Activated CD4-positive, CD25-positive, alpha-beta regulatory T cell treated with anti-CD3 and anti-CD28 coated beads, Interleukin-2, amount 50 U/mL, for 72 hours (primary cell): ENCODE measurements around the gene ARHGAP24.
"Not testable (repeated sequence)": the region's sequence is repeated elsewhere in the genome, so short reads cannot be mapped to it uniquely, and the experiment has no call there.

Experiments
- DNase-seq: peaks from one replicate; pipeline ENCODE4 v3.0.0; 2021

ARHGAP24 gene

DNA sequence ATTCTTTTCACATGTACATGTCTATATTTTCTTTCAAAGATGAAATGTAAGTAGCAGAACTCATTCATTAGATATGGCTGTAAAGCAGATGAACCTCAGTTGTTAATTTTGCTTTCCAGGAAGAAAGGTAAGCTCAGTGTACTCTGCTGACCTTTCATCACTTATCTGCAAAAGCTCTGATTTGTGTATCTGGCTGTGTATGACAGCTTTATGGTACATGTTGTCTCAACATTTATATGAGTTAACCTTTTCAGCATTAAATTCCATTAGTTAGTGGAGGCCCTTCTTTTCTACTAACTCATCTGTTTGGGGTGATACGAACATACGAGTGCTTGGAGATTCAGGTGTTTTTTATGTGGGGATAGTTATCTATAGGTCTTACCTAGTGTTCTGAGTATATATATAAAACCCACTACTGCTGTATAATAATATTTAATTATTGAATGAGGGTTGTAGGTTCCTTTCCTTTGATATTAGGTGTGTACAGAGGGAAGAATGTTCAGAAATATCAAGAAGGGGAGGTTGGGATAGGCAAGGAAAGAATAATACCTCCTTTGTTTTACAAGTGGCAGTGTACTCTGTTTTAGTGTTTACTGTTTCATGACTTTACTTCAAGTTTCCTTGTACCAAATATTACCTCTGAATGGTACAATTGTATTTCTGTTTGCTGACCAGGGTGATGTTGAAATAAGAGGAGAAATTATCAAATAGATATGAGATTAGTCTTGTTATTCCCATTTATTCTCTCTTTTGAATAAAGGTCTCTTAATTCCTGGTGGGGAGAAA is 395.5 kb downstream of the ARHGAP24 start:
- DNase-seq, result no peak

DNA sequence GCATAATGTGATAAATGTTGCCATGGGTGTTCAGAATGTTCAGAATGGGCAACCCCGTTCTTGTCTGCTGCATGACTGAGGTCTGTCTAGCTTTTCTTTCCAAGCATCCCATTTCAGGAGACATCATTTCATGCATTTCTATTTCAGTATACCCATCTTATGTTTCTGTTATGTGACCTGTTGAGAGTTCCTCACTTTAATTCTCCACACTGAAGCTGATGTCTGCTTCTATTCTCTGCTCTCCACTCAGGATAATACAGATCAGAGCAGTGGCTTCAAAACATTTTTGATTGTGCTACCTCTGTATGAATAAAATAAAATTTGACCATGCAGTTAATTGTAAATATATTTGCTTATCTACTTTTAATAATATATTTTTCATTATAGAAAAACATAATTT is 398.6 kb downstream of the ARHGAP24 start:
- no peak for DNase-seq

DNA sequence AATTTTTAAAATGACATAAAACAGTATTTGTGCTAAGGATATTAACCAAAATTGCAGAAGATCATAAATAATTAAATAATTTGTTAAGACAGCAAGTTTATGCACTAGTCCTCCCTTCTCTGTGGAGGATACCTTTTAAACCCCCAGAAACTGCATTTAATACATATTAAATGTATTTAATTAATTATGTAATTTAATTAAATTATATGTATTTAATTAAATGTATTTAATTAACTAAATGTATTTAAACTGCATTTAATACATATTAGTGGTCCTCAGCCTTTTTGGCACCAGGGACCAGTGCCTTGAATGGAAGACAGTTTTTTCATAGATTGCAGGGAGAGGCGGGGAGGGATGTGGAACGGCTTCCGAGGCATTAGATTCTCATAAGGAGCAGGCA is 404.6 kb downstream of the ARHGAP24 start:
- DNase-seq, result no peak

DNA sequence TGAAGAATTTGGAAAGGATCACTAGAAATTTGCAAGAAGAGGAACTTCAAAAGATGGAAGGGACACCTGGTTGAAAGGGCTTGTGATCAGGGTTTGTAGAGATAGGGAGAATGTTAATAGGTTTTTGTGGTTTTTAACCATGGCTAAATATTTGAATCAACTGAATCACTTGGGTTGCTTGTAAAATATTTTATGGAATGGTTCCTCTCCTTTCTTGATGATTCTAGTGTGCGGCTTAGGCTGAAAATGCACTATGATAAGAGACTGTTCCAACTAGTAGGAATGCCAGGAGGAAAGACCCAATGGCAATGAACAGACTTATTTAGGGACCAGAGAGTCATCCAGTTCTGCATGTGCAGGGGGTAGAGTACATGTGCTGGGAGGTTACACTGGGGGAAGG is 408.2 kb downstream of the ARHGAP24 start:
- no peak for DNase-seq

DNA sequence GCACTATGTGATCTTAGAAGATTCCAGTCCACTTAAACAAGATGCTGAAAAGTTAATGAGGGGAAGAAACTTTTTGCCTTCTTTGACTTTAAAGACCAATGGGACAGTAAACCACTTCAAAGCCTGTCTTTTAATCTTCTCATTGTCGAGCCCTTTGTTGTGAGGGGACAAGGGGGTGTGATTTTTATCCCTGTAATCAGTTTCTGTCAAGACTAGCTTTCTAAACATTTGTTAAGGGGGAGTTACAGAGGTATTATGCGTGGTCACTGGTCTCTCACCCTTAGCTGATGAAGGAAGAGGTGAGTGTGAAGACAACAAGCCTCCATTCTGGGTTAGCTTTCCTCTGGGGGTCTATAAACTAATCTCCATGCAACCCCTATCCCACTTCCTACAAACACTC is 409.3 kb downstream of the ARHGAP24 start:
- DNase-seq, result no peak

DNA sequence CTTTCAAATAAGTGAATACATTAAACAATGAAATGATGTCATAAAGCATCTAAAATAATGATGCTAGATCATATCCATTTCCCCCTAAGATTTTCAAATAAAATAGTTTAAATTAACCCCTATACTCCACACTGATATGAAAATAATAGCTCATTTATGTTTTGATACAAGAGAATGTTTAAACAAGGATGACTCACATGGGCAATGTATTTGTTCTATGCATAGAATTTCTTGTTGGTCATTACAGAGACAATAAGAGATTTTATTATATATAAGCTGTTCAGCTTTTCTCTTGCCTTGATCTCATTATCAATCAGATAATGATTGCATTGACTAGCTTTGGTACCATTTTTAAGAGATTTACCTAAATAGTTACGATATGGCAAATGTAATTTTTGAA is 411.7 kb downstream of the ARHGAP24 start:
- no peak for DNase-seq

DNA sequence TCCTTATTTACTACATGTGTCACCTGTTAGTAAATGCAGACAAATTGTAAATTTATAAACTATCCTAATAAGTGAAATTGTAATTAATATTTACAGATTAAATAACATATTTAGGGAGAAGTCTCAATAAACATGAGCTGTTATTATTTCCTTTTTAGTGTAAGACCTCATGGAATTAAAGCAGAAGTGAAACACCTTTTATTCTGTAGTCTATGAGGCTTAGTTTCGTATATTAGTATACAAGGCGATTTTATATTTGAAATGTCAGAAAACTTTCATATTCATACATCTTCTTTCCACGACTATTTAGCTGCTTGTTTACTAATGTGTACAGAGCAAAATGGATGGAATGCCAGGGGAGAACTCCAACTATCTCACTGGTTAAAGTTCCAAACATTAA is 414.4 kb downstream of the ARHGAP24 start:
- DNase-seq, result no peak

DNA sequence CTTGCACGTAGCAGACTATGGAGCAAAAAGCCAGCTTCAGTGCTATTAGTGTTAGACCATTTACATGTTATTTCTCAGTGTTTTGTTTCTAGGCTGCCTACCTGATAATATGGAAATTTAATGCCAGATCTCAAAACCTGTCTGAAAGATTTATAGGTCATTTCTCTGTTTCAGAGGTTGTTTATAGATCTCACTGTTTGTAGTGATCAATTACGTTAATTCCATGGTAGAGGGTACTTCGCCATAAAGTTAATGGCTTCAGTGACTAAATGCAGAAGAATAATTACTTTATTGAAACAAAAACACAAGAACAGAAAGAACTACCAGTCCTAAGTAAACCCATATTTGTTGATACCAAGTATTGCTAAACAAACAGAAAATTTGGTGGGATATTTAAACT is 420.8 kb downstream of the ARHGAP24 start:
- DNase-seq, result no peak

DNA sequence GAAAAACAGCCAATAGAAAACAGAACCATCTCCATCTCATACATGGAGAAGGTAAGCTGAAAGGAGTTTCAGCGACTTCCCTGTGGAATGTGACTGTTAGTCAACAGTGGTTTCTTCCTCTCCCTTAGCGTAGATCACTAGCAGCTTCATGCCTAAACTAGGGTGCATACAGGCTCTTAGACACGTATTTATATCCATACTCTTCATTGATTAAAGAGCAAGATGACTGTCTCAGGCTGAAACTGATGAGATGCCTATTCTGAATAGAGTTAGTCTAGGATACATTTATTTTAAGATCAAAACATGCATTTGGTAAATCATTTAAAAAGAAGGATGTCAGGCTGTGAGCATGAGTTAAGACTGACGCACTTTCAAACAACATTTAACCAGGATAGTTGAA is 423.3 kb downstream of the ARHGAP24 start:
- DNase-seq, result no peak

DNA sequence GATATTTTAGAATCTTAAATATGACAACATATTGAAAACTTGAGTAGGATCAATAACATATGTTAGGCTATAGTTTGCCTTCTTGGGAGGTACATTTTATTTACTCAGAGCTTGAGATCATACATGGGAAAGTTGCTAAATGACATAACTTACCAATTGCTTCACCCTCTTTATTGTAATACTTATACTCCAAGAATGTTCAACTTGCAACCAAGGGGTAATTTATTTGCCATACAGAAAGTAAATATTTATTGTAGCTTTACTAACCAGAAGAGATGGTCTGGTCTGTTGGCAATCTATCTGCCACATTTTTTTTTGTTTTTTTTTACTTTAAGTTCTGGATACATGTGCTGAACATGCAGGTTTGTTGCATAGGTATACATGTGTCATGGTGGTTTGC is 426.6 kb downstream of the ARHGAP24 start:
- no peak for DNase-seq

DNA sequence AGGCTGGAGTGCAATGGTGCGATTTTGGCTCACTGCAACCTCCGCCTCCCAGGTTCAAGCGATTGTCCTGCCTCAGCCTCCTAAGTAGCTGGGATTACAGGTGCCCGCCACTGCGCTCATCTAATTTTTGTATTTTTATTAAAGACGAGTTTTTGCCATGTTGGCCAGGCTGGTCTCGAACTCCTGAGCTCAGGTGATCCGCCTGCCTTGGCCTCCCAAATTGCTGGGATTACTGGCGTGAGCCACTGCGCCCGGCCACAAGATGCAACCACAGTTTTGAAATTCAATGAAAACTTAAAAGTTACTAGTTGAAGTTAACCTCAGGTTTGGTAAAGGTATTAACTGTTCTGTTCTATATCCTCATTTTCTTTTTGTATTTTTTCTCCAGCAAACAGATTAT is 427.7 kb downstream of the ARHGAP24 start:
- not testable (repeated sequence) for DNase-seq

DNA sequence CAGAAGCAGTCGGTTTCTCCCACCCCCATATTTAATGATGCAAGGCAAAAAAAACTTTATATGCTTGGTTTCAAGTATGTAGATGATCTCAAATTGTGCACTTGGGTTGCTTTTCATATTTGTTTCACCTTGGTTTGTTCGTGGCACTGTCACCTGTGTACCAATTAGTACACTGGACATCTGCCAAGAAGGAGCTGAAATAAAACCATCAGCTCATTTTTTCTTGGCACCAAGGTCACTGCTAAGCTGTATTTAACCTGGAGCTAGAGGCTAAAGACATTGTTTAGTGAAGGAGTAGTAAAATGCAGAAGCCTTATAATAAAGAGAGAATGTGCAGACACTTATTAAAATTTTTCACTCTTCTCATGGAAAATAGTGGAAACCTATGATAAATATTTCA is 430.8 kb downstream of the ARHGAP24 start:
- DNase-seq, result no peak

DNA sequence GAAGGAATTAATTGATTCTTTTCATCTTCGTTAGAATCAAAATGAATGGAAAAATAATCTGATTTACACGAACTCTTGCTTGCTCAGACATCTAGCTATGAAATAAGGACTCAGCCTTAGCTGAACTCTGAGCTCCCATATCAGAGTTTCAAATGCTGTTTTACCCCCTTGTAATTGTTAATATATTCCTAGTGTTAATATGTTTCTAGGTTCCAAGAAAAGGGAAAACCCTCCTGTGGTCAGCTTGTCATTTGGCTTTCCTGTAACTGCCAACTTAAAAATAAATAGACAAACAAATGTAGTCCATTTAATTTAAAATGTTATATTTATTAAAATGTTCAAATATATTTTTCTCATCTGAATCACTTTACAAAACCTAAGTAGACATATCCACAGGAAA is 432.1 kb downstream of the ARHGAP24 start:
- DNase-seq, result no peak

DNA sequence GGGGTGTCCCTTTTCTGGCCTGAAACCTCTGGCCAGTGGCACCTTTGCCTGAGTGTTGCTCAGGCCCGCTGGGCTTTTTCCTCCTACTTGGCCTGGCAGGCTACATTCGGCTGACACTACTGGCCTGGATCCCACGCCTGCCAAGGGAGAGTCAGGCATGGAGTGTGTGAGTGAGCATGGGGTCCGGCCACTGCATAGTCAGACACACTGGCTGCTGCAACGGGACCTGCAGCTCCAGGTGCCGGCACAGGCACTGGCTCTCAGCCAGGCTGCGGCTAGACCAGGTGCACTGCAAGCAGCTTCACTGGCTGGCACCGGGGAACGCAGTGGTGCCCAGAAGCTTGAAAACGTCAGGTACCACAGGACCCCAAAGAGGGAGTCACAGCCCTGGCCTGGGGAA is 434.9 kb downstream of the ARHGAP24 start:
- no peak for DNase-seq

DNA sequence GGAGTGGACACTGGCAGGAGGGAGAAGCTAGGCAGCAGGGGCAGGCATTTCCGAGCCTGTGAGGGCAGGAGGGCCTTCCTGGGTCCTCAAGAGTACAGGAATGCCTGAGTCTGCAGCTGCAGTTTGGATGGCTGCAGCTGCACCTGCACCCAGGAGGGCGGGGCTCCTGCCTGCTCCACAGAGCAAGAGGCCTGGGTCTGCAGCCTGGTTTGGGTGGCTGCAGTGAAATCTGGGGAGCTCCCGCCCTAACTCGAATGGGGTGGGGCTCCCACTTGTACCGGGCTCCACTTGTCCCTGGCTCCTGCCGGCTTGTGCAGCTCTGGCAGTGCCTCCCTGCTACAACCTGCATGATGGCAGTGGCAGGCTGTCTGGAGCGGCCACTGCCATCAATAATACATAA is 436.0 kb downstream of the ARHGAP24 start:
- no peak for DNase-seq

DNA sequence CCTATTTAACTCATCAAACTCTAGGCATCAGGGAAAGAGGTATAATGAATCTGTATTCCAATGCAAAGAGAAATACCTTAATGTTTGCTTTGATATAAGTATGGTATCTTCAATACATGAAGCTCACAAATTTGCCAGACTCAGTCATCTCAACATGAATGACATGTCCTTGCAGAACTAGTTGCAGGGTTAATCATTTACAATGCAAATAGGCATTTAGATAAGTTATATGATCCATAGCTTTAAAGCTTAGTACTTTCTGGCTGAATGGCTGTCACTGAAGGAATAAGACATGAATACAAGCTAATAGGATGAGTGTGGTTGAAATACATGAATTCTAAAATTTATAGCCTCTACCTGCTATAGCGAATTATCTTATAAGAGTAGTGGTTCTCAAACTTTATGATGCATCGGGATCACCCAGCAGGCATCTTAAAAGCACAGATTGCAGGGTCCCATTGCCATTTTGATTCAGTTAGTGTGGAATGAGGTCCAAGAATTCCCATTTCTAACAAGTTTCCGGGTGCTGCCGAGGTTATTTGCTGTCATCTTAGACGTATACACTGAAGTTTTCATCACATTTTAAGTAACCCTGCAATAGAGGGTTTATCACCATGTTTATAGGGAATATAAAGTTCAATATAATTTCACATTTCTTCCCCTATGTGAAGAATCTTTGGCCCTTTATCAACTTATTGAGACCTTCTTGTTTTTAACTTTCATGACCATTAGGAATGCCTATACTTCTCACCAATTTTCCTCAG is 439.2 kb downstream of the ARHGAP24 start:
- no peak for DNase-seq

DNA sequence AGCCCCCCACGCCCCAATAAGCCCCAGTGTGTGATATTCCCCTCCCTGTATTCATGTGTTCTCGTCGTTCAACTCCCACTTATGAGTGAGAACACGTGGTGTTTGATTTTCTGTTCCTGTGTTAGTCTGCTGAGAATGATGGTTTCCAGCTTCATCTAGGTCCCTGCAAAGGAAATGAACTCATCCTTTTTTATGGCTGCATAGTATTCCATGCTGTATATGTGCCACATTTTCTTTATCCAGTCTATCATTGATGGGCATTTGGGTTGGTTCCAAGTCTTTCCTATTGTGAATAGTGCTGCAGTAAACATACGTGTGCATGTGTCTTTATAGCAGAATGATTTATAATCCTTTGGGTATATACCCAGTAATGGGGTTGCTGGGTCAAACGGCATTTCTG is 440.6 kb downstream of the ARHGAP24 start:
- DNase-seq, result not testable (repeated sequence)

DNA sequence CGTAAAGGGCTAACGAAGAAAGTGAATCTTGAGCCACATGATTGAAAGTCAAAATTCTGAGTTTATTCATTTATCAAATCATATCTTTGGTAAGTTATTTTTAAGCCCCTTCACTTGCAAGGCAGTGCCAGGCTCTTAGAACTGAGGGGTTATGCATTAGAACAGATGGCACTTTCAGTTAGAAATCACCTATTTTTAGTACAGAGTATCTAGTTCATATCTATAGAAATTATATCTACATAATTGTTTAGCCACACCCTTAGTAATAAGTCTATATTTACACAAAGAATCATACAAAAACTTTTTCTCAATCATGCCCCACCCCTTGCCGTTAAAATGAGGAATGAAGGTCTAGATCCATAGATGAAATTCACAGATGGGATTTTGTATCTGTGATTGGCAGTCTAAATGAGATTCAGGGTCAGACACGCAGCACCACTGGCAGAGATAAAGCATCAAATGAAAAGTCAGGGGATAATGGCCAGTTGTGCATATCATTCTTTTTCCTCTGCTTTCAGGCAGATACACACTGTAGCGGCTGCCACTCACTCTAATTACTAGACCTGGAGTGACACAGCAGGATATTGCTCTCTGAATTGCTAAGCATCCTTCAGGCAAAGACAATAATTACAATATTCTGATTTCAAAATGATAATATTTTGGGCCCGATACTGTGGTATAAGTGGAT is 444.4 kb downstream of the ARHGAP24 start:
- no peak for DNase-seq

DNA sequence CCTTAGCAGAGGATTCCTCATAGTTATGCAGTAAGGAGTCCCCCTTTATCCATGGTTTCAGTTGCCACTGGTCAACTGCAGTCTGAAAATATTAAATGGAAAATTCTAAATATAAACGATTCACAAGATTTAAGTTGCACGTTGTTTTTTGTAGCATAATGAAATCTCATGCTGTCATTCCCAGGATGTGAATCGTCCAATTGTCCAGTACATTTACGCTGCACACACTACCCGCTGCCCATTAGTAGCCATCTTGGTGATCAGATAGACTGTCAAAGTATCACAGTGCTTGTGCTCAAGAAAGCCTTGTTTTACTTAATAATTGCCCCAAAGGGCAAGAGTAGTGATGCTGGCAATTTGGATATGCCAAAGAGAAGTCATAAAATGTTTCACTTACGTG is 450.1 kb downstream of the ARHGAP24 start:
- DNase-seq, result no peak

DNA sequence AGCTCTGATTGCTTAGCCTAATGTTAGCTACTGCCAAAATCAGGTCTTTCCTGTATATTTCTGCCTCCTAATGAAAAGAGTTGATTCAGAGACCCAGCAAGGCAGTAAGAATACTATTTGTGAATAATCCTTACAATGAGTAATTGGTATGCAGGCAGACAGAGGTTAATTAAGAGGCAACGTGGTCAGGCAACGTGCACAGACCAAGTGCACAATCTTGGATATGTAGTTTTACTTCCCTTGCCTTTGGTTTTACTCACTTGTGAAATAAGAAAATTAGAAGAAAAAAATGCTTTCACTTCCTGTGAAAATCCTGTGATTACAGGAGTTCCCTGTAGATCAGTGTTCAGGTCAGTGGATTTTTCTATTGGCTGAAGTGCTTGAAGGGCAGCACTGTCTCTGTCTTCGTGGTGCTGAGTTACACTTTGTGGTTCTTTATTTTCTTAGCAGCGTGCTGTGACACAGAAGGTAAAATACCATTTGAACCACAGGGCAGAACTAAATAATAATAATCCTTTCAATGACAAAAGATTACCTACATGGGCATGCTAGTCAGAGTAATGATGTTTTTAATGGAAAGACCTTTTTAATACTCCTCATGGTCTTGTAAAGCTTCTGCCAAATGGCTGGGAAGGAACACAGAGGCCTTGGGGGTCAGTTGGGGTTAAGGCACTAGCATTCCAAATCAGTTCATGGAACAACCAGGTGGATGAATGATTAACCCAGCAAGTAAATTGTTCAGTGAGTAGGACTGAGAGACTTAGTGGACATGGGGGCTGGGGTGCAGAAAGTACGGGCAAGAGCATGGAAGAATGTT is 454.0 kb downstream of the ARHGAP24 start:
- DNase-seq, result no peak

DNA sequence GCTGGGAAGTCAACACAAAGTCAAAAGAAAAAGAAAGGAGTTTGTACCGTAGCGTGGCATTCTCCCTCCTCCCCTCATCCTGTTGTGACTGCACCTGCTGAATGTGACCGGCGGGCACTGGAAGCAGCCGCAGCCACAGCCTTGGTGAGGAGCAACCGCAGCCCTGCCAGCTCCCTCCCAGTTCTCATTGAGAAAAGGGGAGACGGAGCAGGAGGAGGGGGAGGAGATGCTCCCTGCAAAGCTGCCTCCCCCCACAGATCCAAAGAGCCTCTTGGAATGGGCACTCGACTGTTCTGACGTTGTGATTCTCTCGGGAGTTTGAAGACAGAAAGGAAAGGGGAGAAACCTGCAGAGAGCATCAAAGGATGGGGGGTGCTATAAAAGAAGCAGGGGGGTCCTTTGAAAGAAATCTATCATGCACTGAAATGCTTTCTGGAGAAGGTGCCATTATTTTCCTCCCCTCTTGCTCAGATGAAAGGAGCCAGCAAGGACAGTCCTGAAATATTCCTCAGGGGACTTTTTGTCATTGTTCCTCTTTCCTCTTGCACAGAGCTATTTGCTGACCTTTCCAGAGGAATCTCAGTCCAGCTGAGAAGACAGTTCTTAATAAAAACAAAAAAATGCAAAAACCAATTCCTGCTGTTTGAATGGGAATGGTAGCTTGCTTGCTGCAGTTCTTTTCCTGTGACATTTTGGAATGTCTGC is 455.2 kb downstream of the ARHGAP24 start:
- no peak for DNase-seq

DNA sequence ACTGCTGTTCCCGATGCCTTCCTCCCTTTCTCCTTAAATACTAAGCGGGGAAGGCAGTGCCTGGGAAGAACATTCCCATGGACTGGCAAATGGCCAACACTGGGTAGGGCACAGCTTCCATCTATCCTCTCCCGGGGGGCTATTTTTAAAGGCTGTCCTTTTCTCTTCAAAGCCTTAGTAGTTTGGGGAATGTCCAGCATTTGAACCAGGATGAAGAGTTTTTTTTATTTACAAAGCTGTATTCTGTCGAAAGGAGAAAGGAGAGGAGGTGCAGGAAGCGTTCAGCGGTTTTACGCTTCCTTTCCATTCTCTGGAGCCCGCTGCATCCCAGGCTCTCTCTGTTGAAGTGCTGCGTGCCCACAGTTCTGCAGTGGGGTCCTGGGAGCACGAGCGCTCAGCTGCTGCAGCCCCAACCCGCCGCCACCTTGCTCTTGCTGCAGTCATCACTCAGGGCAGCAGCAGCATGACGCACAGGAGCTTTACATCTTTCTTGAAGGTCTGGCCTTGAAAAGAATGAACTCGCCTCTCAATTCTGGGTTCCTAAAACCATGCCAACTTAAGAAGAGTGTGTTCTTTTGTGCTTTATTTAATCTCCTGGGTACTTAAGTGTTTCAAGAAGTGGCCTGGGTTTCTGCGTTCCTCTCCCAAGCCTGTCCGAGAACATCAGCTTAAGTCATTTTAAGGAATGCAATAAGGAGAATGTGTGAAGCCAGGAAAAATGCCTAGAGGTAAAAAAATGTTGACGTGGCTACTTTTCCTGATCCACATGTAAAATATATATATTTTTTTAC is 457.7 kb downstream of the ARHGAP24 start:
- no peak for DNase-seq
